Smooth muscle cell (in vitro differentiated cells): ENCODE results near the gene DDX53. TPM values are rescaled to one million over a fixed set of nuclear protein-coding genes. Genes with fewer than 3 reads are reported as not detected.

ENCODE experiments used
- DNase-seq: peaks from one replicate; lab custom pipeline; 2025; ENCODE audit not compliant: unreplicated experiment; lab: John Stamatoyannopoulos, UW
- H2AFZ ChIP-seq: fragments of 200-600 bp; sonication (generic); 2 replicates; pipeline ENCODE4 v1.6.0; 2016; ENCODE audit warnings: antibody characterized with exemption, low read depth, mild to moderate bottlenecking
- H3F3A ChIP-seq: fragments of 200-600 bp; sonication (generic); 2 replicates; pipeline ENCODE4 v1.6.0; 2017; ENCODE audit warnings: antibody characterized with exemption, low read depth
- H3K27ac ChIP-seq: fragments of 200-600 bp; sonication (generic); 2 replicates; pipeline ENCODE4 v1.5.1; 2016; ENCODE audit warnings: low read depth, mild to moderate bottlenecking
- H3K27me3 ChIP-seq: fragments of 200-600 bp; sonication (generic); 2 replicates; pipeline ENCODE4 v1.6.1; 2016; ENCODE audit warnings: low read depth, mild to moderate bottlenecking
- H3K36me3 ChIP-seq: fragments of 200-600 bp; sonication (generic); 2 replicates; pipeline ENCODE4 v1.5.1; 2016; ENCODE audit warnings: low read depth
- H3K4me1 ChIP-seq: fragments of 200-600 bp; sonication (generic); 2 replicates; pipeline ENCODE4 v1.5.1; 2016; ENCODE audit warnings: low read depth
- H3K4me2 ChIP-seq: fragments of 200-600 bp; sonication (generic); 2 replicates; pipeline ENCODE4 v1.6.0; 2016; ENCODE audit warnings: mild to moderate bottlenecking
- H3K4me3 ChIP-seq: fragments of 200-600 bp; sonication (generic); 2 replicates; pipeline ENCODE4 v1.5.1; 2016; ENCODE audit warnings: mild to moderate bottlenecking
- H3K79me2 ChIP-seq: fragments of 200-600 bp; sonication (generic); 2 replicates; pipeline ENCODE4 v1.6.0; 2016; ENCODE audit warnings: low read depth, mild to moderate bottlenecking
- H3K9ac ChIP-seq: fragments of 200-600 bp; sonication (generic); 2 replicates; pipeline ENCODE4 v1.6.0; 2016; ENCODE audit warnings: low read depth
- H3K9me3 ChIP-seq: fragments of 200-600 bp; sonication (generic); replicated peaks from 2 replicates; pipeline ENCODE4 v1.5.1; 2016; ENCODE audit warnings: low read depth
- H4K20me1 ChIP-seq: fragments of 200-600 bp; sonication (generic); 2 replicates; pipeline ENCODE4 v1.6.0; 2016; ENCODE audit warnings: low read depth
- WGBS: methylation state at CpG from one replicate; pipeline ENCODE4 v1.1.7; 2016; ENCODE audit warnings: low lambda C conversion rate; 5-methylcytosine and 5-hydroxymethylcytosine counted together
- polyA plus RNA-seq: library from polyadenylated mRNA; unstranded; fragments of >200 nt; fragmentation: Nextera tagmentation; extraction: Ambion mirVana; gene quantifications from 2 replicates; pipeline ENCODE4 v1.2.1, GENCODE V29; 2016
- total RNA-seq: library from RNA; depleted of rRNA; stranded (reverse); fragments of >200 nt; gene quantifications from 2 replicates; pipeline ENCODE4 v1.2.3, GENCODE V29; 2014
- TF ChIP-seq, protein P1 (sequence below): fragments of 200-600 bp; sonication (generic); IDR thresholded peaks from 2 replicates; pipeline ENCODE4 v1.5.1; 2017; ENCODE audit warnings: borderline replicate concordance, mild to moderate bottlenecking, antibody characterized with exemption; ENCODE audit not compliant: insufficient read depth, poor library complexity, severe bottlenecking

The DDX53 gene
- total and polyA plus RNA-seq, 2 experiments from 2014 or later = not detected

DNA sequence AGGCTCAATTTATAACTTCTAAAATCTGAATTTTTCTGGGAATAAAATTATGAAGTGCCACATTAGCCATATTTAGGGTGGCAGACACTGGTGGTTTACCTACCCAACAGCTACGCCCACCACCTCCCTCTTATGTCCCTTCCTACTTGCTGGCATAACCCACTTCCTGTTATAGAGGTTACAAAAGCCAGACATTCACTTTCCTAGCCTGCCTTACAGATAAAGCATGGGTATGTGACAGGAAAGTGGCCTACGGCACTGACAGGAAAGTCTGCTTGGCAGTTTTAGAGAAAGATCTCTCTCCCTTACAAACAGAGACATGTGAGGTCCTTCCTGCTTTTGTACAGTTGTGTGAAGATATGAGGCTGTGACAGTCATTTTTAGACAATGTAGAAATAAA, 12.4 kb downstream of the DDX53 start:
- H3K79me2 ChIP-seq = no peaks in the 10 kb centered on the region
- no peaks in the 10 kb centered on the region for H4K20me1 ChIP-seq
- no peaks in the 10 kb centered on the region for H3K27me3 ChIP-seq
- no peak overlapping the region for H3K4me3 ChIP-seq
- H3K4me1 ChIP-seq = no peaks in the 10 kb centered on the region
- WGBS = 45% methylated on average over 2 of the region's 2 CpGs
- H3K9me3 ChIP-seq = no peaks in the 10 kb centered on the region
- H3K36me3 ChIP-seq = no peaks in the 10 kb centered on the region
- no peak overlapping the region for H3K9ac ChIP-seq
- peak overlapping the region; percentile 79 for H2AFZ ChIP-seq
- H3K4me2 ChIP-seq = no peak overlapping the region
- DNase-seq = no peak
- no peak overlapping the region for H3K27ac ChIP-seq
- H3F3A ChIP-seq = no peaks in the 10 kb centered on the region
- TF ChIP-seq, protein P1, sequence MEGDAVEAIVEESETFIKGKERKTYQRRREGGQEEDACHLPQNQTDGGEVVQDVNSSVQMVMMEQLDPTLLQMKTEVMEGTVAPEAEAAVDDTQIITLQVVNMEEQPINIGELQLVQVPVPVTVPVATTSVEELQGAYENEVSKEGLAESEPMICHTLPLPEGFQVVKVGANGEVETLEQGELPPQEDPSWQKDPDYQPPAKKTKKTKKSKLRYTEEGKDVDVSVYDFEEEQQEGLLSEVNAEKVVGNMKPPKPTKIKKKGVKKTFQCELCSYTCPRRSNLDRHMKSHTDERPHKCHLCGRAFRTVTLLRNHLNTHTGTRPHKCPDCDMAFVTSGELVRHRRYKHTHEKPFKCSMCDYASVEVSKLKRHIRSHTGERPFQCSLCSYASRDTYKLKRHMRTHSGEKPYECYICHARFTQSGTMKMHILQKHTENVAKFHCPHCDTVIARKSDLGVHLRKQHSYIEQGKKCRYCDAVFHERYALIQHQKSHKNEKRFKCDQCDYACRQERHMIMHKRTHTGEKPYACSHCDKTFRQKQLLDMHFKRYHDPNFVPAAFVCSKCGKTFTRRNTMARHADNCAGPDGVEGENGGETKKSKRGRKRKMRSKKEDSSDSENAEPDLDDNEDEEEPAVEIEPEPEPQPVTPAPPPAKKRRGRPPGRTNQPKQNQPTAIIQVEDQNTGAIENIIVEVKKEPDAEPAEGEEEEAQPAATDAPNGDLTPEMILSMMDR = no peak

DNA sequence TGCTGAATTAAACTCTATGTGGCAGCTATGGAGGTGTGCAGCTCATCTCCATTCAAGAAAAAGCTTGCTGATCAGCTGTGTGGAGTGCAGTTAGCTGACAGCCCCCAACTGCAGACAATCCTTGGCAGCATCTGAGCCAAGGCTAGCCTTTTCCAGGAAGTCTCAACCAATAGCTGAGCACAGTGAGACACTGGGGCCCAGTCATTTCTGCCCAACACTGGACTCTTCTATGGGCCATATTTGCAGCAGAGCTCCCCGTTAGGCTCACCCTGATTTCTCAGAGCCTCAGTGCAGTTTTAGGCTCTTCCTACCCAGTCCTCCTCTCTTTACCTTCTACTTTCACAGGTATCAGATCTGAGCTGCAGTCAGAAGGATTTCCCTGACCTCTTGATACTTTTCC, 12.9 kb downstream of the DDX53 start:
- H3K4me2 ChIP-seq = no peak overlapping the region
- no peak overlapping the region for H3K27ac ChIP-seq
- H3K4me3 ChIP-seq = no peak overlapping the region
- no peaks in the 10 kb centered on the region for H4K20me1 ChIP-seq
- no peaks in the 10 kb centered on the region for H3F3A ChIP-seq
- no peaks in the 10 kb centered on the region for H3K9me3 ChIP-seq
- H3K4me1 ChIP-seq = no peaks in the 10 kb centered on the region
- WGBS = 82% methylated on average over 1 of the region's 1 CpG
- no peaks in the 10 kb centered on the region for H3K36me3 ChIP-seq
- no peaks in the 10 kb centered on the region for H3K79me2 ChIP-seq
- H3K27me3 ChIP-seq = no peaks in the 10 kb centered on the region
- TF ChIP-seq, protein P1 = no peak
- no peak overlapping the region for H3K9ac ChIP-seq
- DNase-seq = no peak
- no peak overlapping the region for H2AFZ ChIP-seq

DNA sequence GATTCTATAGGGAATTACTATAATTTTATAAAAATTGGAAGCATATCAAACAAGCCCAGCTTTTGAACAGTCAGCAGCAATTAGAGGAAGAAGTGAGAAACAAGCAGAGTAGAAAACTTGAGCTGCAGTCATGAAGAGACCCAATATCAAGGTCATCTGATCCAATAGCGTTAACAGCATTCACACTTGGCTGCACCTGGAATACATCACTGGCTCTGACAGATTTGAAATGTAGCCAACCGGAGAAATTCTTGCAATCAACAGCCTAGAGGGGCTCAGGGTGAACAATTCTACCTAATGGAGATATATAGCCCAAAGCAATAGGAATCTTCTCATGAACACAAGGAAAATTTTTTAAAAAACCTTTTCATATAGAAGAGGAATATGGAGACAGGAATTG, 13.6 kb downstream of the DDX53 start:
- 74% methylated on average over 2 of the region's 2 CpGs for WGBS
- Histone ChIP-seq H3K9me3 (no peaks in the 10 kb centered on the region), H3K4me3 (no peak overlapping the region), H3K9ac (no peak overlapping the region), H3F3A (no peaks in the 10 kb centered on the region), H3K27ac (no peak overlapping the region), H4K20me1 (no peaks in the 10 kb centered on the region), H3K4me1 (no peaks in the 10 kb centered on the region), H3K79me2 (no peaks in the 10 kb centered on the region), H2AFZ (no peak overlapping the region), H3K36me3 (no peaks in the 10 kb centered on the region), H3K27me3 (no peaks in the 10 kb centered on the region), H3K4me2 (no peak overlapping the region)
- no peak for DNase-seq
- TF ChIP-seq, protein P1 = no peak

DNA sequence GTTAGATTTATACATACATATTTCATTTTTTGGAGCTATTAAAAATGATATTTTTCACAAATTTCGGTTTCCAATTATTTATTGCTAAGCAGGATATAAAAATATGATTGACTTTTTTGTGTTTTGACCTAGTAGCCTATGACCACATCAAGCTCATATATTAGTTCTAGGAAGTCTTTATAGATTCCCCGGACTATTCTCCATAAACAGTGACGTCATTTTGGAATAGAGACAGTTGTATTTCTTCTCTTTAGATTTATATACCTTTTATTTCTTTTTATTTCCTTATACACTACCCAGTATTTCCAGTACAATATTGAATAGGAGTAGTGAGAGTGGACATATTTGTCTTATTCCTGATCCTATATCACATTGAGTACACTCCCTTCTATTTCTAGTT, 31.8 kb downstream of the DDX53 start:
- H3K4me3 ChIP-seq = no peak overlapping the region
- no peak overlapping the region for H3K9ac ChIP-seq
- DNase-seq = no peak
- no peaks in the 10 kb centered on the region for H3K36me3 ChIP-seq
- no peaks in the 10 kb centered on the region for H3K27me3 ChIP-seq
- no peaks in the 10 kb centered on the region for H4K20me1 ChIP-seq
- H2AFZ ChIP-seq = no peak overlapping the region
- WGBS = 71% methylated on average over 3 of the region's 3 CpGs
- H3K4me1 ChIP-seq = no peaks in the 10 kb centered on the region
- no peaks in the 10 kb centered on the region for H3F3A ChIP-seq
- H3K27ac ChIP-seq = no peak overlapping the region
- H3K4me2 ChIP-seq = no peak overlapping the region
- no peaks in the 10 kb centered on the region for H3K9me3 ChIP-seq
- TF ChIP-seq, protein P1 = no peak
- no peaks in the 10 kb centered on the region for H3K79me2 ChIP-seq
